ENCODE data around the gene APCDD1L. TPM values are rescaled to one million over a fixed set of nuclear protein-coding genes. Genes with fewer than 3 reads are reported as not detected.

Gene APCDD1L
- total RNA-seq, 1 donor from 2014 or later, result 0.86 TPM

GRCh38 chr20:58449681-58450221, 65.4 kb downstream of the APCDD1L start:
- DNase-seq (ENCODE audit: low read depth), result no peak
- TF ChIP-seq, protein P1, sequence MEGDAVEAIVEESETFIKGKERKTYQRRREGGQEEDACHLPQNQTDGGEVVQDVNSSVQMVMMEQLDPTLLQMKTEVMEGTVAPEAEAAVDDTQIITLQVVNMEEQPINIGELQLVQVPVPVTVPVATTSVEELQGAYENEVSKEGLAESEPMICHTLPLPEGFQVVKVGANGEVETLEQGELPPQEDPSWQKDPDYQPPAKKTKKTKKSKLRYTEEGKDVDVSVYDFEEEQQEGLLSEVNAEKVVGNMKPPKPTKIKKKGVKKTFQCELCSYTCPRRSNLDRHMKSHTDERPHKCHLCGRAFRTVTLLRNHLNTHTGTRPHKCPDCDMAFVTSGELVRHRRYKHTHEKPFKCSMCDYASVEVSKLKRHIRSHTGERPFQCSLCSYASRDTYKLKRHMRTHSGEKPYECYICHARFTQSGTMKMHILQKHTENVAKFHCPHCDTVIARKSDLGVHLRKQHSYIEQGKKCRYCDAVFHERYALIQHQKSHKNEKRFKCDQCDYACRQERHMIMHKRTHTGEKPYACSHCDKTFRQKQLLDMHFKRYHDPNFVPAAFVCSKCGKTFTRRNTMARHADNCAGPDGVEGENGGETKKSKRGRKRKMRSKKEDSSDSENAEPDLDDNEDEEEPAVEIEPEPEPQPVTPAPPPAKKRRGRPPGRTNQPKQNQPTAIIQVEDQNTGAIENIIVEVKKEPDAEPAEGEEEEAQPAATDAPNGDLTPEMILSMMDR (conservative IDR thresholded peaks at IDR 0.05; ENCODE audit: low read depth, low read length), result no peak
- no peak overlapping the region for H3K4me3 ChIP-seq (ENCODE audit: low read depth, low read length)

DNA sequence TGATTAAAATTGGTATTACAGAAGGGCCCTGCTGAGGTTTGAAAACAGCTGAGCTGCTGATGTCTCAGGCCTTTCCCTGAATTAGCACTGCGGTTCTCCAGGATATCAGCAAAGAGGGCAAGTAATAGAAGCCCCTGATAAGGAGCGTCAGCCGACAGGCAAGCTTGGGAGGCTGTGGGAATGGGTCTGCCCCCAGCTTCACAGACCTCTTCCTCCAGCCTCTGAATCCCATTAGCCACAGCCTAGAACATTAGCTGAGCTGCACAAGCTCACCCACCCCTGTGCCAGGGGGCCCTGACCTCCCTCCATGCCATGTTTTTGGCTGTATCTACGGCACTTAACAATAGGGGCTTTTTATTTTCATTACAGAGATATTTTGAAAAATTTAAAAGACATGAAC, 66.2 kb downstream of the APCDD1L start:
- DNase-seq (ENCODE audit: low read depth), result no peak
- TF ChIP-seq, protein P1 (conservative IDR thresholded peaks at IDR 0.05; ENCODE audit: low read depth, low read length), result no peak

GRCh38 chr20:58447511-58448391, 67.4 kb downstream of the APCDD1L start:
- no peak for DNase-seq (ENCODE audit: low read depth)
- TF ChIP-seq, protein P1 (conservative IDR thresholded peaks at IDR 0.05; ENCODE audit: low read depth, low read length), result peak; percentile 89

More for the DNA sequence above, 66.2 kb downstream of the APCDD1L start:
- no peak overlapping the region for H3K4me3 ChIP-seq (ENCODE audit: low read depth, low read length)

DNA sequence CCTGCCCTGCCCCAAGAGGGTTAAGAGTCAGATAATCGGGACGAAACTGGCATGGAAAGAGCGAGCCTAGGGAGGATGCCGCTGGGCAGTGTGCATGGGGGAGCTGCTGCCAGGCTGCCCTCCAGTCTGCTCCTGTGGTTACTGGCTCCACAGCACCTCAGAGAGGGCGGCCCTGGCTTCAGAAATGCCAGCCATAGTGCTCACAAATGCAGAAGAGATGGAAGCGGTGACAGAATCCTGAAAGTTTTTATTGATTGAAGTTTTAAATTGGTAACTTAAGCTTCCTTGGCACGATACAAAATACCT, 68.3 kb downstream of the APCDD1L start:
- TF ChIP-seq, protein P1 (conservative IDR thresholded peaks at IDR 0.05; ENCODE audit: low read depth, low read length), result no peak
- no peak for DNase-seq (ENCODE audit: low read depth)

More at GRCh38 chr20:58447511-58448391, 67.4 kb downstream of the APCDD1L start:
- no peak overlapping the region for H3K4me3 ChIP-seq (ENCODE audit: low read depth, low read length)

GRCh38 chr20:58446264-58446959, 68.8 kb downstream of the APCDD1L start:
- TF ChIP-seq, protein P1 (conservative IDR thresholded peaks at IDR 0.05; ENCODE audit: low read depth, low read length), result no peak
- DNase-seq (ENCODE audit: low read depth), result no peak
- H3K4me3 ChIP-seq (ENCODE audit: low read depth, low read length), result no peak overlapping the region

More for the DNA sequence above, 68.3 kb downstream of the APCDD1L start:
- H3K4me3 ChIP-seq (ENCODE audit: low read depth, low read length), result no peak overlapping the region

DNA sequence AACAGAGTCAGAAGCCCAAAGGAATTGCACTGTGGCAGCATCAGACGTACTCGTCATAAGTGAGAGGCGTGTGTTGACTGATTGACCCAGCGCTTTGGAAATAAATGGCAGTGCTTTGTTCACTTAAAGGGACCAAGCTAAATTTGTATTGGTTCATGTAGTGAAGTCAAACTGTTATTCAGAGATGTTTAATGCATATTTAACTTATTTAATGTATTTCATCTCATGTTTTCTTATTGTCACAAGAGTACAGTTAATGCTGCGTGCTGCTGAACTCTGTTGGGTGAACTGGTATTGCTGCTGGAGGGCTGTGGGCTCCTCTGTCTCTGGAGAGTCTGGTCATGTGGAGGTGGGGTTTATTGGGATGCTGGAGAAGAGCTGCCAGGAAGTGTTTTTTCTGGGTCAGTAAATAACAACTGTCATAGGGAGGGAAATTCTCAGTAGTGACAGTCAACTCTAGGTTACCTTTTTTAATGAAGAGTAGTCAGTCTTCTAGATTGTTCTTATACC, 70.4 kb downstream of the APCDD1L start:
- H3K4me3 ChIP-seq (ENCODE audit: low read depth, low read length), result no peak overlapping the region
- TF ChIP-seq, protein P1 (conservative IDR thresholded peaks at IDR 0.05; ENCODE audit: low read depth, low read length), result no peak
- DNase-seq (ENCODE audit: low read depth), result no peak
